H1 (cell line): ENCODE results near the gene C9orf152. TPM values are rescaled to one million over a fixed set of nuclear protein-coding genes. Genes with fewer than 3 reads are reported as not detected.
A peak's percentile ranks its signal among the peaks of the same experiment; 100 is the strongest.

ENCODE experiments used
- CTBP2 ChIP-seq: IDR thresholded peaks from 2 replicates; pipeline ENCODE4 v1.7.0; 2011; ENCODE audit warnings: borderline replicate concordance, mild to moderate bottlenecking, moderate library complexity, mixed read lengths, low read length; ENCODE audit not compliant: insufficient read depth, insufficient read length
- E2F6 ChIP-seq: IDR thresholded peaks from 2 replicates; pipeline ENCODE4 v1.6.1; 2012; ENCODE audit warnings: inconsistent platforms
- MAFK ChIP-seq: IDR thresholded peaks from 2 replicates; pipeline ENCODE4 v1.6.1; 2012; ENCODE audit warnings: low read depth, mild to moderate bottlenecking, improper control_type of control experiment, low read length
- polyA plus RNA-seq, 7 experiments: library from polyadenylated mRNA; depleted of rRNA in 3 of 7; stranded (reverse) in 5 of 7; unstranded in 2 of 7; fragments of >200 nt in 5 of 7; fragments of 200-250 nt in 2 of 7; gene quantifications; 1 replicate in 5 of 7; 2 replicates in 1 of 7; 4 replicates in 1 of 7; pipeline versions ENCODE4 v1.2.1 to v1.2.3, GENCODE V29; 2011 to 2013; ENCODE audit warnings: missing spikeins in 2 of 7, mixed read lengths in 2 of 7
- total RNA-seq: library from RNA; stranded (reverse); fragmentation: NEBNext Ultra II Directional; extraction: Animal tissue kit (Norgen Biotek cat#: 25700); gene quantifications from 2 replicates; pipeline ENCODE4 v1.2.1, GENCODE V29; 2021

Gene C9orf152
- total and polyA plus RNA-seq, 2 of the 8 experiments (the other 6 are each of a cell fraction or from before 2014, with no cell fraction given) = not detected

GRCh38 chr9:110255463-110256379 is 47.8 kb upstream of the C9orf152 start (continued):
- TF ChIP-seq MAFK (no peak), CTBP2 (no peak), E2F6 (peak; percentile 19; the same call in 1 of the 2 replicates)
